ENCODE measurements around the gene NAALADL2.

NAALADL2 gene

DNA sequence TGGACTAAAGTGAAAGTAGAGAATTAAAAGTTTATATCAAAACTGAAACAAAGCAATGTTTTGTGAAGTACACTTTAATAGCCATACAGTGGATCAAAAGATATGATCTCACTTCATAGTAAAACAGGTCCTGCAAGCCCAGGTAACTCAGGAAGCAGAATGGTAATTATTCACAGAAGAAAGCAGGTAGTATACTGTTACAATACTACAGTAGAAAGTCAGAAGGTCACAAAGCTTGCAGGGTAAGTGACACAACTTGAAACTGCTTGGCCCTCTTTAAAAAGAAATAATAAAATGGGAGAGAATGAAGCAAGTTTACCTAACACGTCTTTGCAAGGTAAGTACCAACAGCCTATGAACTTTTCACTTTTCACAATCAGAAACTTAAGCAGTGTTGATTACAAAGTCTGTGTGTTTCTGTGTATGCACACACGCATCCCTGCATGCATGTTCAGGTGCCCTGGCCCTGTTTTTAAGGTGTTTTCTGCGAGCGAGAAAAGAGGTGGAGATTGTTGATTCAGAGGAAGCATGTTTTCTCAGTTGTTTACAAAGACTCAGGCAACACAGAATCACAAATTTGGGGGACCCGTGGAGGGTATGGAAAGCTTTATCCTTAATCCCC lies at the start of gene NAALADL2:
Gene NAALADL2, plus strand, starts transcription at position 221 of the 622 bp plus-strand sequence.
- DNase-seq (ENCODE audit: low spot score) (no peak), FAIRE-seq (no peak)

DNA sequence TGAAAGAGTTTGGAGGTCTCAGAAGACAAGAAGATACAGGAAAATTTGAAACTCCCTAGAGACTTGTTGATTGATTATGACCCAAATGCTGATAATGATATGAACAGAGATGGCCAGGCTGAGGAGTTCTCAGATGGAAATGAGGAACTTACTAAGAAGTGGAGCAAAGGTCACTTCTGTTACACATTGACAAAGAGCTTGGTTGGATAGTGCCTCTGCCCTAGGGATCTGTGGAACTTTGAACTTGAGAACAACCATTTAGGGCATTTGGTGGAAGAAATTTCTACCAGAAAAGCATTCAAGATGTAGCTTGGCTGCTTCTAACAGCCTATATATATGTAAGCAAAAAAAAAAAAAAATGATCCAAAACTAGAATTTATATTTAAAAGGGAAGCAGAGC lies 48.9 kb upstream of the NAALADL2 start:
- DNase-seq (ENCODE audit: low spot score), result no peak
- no peak for FAIRE-seq

GRCh38 chr3:174812172-174812862 lies 46.8 kb upstream of the NAALADL2 start:
- FAIRE-seq (no peak), DNase-seq (ENCODE audit: low spot score) (no peak)

- FAIRE-seq (no peak), DNase-seq (ENCODE audit: low spot score) (no peak)
Observed at GRCh38 chr3:174815750-174816149, 43.4 kb upstream of the NAALADL2 start.

GRCh38 chr3:174820885-174821284 lies 38.2 kb upstream of the NAALADL2 start:
- FAIRE-seq (no peak), DNase-seq (ENCODE audit: low spot score) (no peak)

DNA sequence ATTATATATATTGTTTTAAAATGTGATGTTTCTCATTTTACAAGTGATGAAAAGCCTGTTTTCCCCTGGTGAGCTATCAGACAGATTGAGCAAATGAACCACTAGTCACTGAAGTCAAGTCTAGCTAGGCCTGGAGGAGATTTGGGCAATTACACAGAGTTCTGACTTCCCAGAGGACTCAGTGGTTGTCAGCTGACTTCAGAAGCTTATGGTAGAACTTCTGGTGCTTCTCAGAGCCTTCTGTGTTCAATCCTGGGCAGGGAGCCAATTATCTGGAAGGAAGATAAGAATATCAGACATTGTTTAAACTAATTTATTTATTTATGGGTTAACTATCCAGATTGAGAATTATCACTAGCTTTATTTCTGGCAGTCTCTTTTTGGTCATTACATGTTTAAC lies 37.7 kb upstream of the NAALADL2 start:
- FAIRE-seq (no peak), DNase-seq (ENCODE audit: low spot score) (no peak)

DNA sequence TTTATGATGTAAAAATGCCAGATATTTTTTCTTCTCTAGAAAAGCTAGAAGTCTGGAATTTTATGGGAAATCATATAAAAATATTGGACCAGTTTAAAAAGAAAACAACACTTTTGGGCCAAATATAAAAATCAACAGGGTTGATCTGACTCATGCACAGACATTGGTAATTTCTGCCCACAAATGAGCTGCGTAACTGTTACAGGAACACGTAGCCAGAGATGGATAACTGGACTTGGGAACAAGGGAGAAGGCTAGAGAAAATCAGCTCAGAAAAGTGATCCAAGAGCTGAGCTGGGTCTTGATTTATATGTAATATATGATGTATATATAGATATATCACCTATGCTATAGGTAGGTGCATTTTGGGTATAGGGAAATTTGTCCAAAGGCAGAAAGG lies 36.8 kb upstream of the NAALADL2 start:
- DNase-seq (ENCODE audit: low spot score) (no peak), FAIRE-seq (no peak)

DNA sequence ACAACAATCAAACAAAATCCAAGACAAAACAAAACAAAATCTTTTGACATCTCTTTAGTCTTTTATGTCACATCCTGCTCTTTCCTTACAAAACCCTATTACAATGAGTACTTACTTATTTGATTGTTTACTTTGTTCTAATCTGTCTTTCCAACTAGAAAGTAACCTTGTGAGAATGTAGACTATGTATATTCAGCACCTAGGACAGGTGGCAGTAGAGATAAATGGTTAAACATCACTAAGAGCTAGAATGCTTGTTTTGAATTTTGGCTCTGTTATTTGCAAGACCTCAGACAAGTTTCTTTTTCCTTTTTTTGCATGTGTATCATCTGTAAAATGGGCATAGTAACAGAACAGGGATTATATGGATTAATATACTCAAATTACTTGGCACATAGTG lies 33.1 kb upstream of the NAALADL2 start:
- no peak for FAIRE-seq
- DNase-seq (ENCODE audit: low spot score), result no peak

- DNase-seq (ENCODE audit: low spot score) (no peak), FAIRE-seq (no peak)
Observed at GRCh38 chr3:174844746-174845145, 14.4 kb upstream of the NAALADL2 start.

DNA sequence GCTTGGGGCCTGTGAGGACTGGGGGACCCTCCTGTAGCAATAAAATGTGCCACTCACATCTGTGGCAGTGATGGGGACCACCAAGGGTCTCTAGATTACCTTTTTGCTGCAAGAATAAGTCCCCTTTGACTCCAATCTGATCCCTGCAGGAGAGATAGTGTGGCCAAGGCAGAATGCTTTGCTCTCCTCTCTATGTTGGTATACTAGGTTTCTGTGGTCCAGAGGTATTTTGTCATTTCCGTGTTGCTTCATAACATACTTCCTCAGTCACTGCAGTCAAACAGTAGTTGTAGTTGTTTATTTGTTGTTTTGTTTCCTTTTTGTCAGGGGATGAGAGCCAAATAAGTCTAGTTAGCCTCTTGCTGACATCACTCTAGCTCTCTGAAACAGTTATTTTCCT lies 13.1 kb upstream of the NAALADL2 start:
- DNase-seq (ENCODE audit: low spot score) (no peak), FAIRE-seq (no peak)

DNA sequence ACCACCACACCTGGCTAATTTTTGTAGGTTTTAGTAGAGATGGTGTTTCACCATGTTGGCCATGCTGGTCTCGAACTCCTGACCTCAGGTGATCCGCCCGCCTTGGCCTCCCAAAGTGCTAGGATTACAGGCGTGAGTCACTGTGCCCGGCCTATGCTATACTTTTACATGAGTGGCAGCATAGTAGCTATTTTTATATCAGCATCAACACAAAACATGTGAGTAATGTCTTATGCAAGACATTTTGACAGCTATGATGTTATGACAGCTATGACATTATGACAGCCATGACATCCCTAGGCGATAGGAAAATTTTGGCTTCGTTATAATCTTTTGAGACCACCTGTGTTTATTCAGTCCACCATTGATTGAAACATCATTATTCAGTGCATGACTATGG lies 4.1 kb upstream of the NAALADL2 start:
- DNase-seq (ENCODE audit: low spot score) (no peak), FAIRE-seq (no peak)

DNA sequence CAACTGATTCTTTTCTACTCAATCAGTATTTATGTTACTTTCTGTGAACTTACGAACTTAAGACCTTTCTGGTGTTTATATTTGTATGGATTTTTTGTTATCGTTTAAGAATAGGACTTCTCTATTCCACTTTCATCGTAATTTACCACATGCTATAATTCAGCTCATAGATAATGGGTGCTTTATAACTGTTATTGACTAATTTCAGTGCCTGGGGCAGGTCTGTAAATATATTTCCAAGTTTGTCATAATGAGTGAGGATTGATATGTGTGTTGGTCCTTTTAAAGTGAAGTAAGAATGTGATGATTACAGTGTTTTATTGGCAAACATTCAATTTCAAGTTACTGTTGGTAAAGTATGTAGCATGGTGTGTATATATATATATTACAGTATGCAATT lies 1.8 kb upstream of the NAALADL2 start:
- FAIRE-seq, result no peak

GRCh38 chr3:174858353-174858752 lies 781 bp upstream of the NAALADL2 start:
- FAIRE-seq, result no peak

More for the DNA sequence above, 1.8 kb upstream of the NAALADL2 start:
- DNase-seq (ENCODE audit: low spot score), result no peak

DNA sequence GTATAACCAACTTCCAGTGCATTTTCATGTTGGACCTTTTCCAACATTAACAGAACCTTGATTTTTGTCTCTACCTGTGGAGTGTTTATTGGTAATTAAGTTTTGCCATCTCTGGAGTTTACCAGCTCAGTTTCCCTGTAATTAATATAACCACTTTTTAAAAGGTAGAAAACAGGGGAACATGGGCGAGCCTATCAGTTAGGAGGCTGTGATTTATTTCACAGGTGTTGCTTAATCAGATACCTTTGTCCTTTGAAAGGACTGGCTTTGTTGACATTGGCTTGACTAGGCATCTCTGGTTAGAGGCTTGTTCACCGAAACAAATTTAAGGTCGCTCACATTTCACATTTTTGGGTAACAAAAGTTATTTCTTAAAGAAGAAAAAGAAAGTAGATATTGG lies 622 bp downstream of the NAALADL2 start:
- DNase-seq (ENCODE audit: low spot score) (no peak), FAIRE-seq (no peak)

More at GRCh38 chr3:174858353-174858752, 781 bp upstream of the NAALADL2 start:
- DNase-seq (ENCODE audit: low spot score), result no peak

DNA sequence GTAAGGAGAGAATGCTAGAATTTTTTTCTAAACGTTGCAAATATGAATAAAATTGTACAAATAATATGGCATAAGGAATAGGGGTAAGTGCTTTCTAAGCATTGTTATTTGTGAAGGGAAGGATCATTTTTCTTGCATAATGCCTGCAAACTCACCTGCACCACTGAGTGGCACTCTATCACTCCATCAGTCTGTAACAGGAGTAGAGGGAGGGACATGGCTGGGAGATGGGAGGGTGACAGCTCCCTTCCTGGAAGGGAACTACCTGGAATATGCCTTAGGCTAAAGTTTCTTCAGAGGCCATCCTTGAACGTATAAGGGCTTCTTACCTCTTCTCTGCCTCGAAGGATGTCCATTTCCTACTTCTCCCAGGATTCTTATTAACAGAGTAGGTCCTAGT lies 3.0 kb downstream of the NAALADL2 start:
- DNase-seq (ENCODE audit: low spot score), result peak; percentile 21
- FAIRE-seq, result no peak

- DNase-seq (ENCODE audit: low spot score) (no peak), FAIRE-seq (no peak)
Observed at GRCh38 chr3:174862666-174863065, 3.5 kb downstream of the NAALADL2 start.

- no peak for FAIRE-seq
- DNase-seq (ENCODE audit: low spot score), result no peak
Observed at GRCh38 chr3:174863488-174863887, 4.4 kb downstream of the NAALADL2 start.

GRCh38 chr3:174869448-174869847 lies 10.3 kb downstream of the NAALADL2 start:
- FAIRE-seq, result no peak
- no peak for DNase-seq (ENCODE audit: low spot score)

- FAIRE-seq (no peak), DNase-seq (ENCODE audit: low spot score) (no peak)
Observed at GRCh38 chr3:174873832-174874657, 14.9 kb downstream of the NAALADL2 start.

- DNase-seq (ENCODE audit: low spot score) (no peak), FAIRE-seq (no peak)
Observed at GRCh38 chr3:174882789-174883188, 23.7 kb downstream of the NAALADL2 start.

- DNase-seq (ENCODE audit: low spot score) (no peak), FAIRE-seq (no peak)
Observed at GRCh38 chr3:174883881-174884675, 24.9 kb downstream of the NAALADL2 start.
